ENCODE data around the gene FILIP1L.

Gene FILIP1L

DNA sequence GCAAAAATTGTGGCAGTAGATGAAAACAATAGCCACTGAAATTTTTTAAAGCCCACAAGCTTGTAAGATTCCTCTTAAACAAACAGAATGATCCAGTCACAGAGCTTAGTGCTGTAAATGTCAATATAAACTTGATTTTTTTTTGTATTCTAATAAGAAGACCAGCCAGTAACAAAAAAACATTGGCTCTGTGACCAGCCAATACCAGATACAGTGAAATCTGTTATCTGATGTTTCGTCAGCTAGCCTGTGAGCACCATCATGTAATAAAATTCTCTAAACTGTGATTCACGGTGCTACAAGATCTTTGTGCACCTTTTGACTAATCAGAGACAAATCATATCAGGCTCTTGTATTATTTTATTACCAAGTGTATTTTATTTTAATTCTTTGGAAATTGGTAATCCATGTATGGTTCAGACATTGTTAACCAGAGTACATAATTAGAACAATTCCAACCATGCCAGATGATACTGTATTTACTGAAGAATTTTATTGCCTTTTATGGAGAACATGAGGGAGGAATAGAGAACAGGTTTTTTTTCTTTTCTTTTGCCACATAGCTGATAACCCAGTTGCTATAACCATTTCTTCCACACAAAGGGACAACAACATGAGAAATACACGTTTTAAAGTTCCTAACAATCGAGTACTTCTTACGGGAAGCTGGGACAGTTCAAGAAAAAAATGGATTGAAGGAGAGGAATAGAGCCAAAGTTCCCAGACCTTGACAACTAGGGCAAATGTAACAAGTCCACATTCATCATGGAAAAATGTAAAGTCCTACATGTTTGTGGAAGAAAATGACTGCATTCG lies 71.9 kb downstream of the FILIP1L start:
- peak; percentile 93 for DNase-seq (ENCODE audit: low read depth)

DNA sequence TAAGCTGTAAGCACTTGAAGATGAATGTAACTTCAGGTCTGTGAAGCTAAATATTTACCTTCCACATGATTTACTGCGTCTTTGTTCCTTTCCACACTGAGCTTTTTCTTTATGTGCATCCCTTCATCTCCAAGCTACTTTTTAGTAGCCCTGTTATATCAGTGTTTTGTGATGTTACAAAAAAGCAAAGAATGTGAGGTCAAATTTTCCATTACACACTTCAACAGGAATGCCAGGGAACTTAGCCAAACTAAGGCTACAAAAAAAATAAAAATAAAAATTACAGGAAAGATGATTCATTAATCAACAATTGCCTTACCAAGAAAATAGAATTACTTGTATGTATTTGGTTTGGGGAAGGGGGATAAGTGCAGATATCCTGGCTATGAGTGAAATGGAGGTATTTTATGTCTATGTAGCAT lies 73.0 kb downstream of the FILIP1L start:
- DNase-seq (ENCODE audit: low read depth) = peak; percentile 94

DNA sequence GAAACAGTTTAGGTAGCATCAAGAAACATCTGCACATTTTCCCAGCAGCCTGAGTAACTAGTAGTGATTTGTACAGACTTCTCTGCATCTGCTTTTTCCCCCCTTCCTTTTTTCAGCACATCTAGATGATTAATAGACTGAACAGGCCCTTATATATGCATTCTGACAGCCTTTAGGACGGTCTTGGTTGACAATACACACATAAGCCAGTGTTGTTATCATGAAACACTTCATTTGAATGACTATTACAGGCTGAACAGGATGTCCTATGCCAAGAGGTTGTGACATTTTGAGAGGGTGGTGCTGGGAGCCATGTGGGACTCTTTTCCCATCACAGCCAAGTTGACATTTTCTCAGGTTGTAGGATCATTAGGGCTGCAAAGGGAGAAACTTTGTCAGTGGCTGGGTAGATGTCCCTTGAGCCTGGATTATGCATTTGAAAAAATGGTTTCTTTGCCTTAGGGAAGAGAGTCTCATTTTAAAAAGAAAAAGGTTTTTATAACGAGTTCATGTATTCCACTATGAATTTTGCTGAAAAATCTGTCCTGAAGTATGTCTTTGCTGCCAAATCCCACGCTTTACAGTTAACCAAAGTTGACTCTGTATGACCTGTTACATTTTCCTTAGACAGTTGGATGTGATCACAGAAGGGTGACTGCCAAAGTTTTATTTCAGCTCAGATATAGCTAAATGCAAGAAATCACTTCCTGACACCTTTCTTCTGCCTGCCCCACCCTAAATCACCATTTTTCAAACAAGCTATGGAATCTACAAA lies 73.7 kb downstream of the FILIP1L start:
- DNase-seq (ENCODE audit: low read depth) = peak; percentile 54

DNA sequence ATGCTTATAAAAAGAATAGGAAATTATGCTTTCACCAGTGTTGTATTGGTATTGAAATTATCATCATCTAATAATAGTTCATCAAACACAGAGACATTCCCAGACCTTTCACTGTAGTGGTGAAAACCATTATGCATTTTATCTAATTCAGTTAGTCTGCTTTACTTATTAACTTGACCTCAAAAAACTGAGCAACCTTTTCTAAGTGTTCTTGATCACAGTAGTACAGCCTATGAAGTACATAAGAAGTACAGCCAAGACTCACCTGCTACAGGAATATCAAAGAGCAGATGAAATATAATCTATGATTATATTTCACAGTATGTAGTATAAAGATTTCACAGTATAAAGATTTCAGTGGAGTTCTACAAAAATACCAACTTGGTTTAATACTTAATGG lies 75.2 kb downstream of the FILIP1L start:
- DNase-seq (ENCODE audit: low read depth) = no peak

DNA sequence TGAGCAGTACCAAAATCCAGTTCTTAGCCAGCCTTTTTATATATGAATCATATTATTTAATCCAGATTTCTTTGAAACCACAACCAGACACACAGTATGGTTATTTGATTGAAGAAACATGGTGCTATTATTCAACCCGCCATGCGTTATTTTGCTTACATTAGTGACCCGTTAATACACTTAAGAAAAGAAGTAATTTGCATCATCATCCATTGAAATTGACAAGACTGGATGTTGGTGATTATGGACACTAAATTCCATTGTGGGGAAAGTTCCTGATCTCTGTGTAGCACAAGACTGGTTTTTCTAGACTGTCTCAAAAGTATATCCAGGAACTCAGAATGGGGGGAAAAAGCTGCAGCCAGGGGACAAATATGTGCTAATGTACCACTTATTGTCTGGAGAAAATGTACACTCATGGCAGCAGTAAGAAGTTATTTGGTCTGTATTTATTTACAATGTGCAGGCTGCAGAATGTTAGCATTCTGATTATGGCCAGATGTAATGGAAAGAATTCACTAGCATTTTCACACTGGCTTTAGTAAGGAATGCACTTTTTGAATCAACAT lies 80.3 kb downstream of the FILIP1L start:
- DNase-seq (ENCODE audit: low read depth) = no peak

DNA sequence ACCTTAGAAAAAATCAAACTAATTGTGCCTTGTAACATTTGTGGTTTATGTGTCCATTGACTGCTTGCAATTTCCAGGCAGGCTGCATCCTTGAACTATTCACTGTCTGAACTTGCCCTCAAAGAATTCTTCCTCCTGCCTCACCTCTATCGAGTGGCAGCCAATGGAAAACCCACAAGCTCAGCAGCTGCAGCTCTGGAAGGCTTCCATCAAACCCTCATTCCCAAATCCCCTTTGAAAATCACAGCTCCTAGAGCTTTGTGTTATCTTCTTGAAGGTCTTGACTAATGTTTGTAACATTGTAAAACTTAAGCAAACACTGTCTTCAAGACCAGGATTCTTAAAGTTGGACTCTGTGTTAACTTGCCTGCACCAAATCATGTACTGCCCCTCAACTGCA lies 81.1 kb downstream of the FILIP1L start:
- DNase-seq (ENCODE audit: low read depth) = no peak

DNA sequence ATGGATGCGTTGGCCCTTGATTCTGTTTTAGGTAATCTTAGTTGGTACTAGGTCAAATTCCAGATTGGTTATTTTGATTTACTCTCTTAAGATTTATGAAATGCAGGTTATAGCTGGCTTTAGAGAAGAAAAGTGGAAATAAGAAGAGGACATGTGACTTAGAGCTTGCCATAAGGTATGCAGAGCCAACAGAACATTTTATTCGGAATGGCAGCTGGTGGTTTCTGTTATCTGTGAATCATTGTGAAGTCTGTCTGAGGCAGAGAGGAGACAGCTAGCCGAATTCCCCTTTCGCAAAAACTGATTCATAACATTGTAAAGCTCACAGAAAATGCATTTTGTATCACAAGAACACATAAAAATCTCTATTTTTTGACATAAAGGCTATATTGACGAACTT lies 82.1 kb downstream of the FILIP1L start:
- peak; percentile 74 for DNase-seq (ENCODE audit: low read depth)

DNA sequence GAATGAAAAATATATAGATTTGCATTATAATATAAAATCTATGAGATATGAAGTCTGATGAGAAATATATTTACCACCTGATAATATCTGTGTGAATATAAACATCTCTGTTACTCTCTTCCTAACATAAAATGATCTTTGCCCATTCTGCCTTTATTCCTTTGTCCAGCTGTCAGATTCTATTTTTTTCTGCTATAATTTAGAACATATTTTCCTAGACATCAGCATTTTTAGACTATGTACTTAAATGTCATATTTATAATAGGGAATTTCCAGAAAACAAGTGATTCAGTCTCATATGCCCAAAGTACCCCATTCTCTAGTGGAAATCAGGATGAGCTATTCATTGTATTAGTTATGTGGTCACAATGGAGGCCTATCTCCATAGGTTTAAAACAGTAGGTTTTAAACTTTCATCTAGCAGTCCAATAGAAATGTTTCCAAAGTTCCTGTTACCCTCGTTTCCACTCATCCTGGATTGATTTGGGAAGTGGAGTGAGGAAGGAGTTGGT lies 83.3 kb downstream of the FILIP1L start:
- DNase-seq (ENCODE audit: low read depth) = no peak

DNA sequence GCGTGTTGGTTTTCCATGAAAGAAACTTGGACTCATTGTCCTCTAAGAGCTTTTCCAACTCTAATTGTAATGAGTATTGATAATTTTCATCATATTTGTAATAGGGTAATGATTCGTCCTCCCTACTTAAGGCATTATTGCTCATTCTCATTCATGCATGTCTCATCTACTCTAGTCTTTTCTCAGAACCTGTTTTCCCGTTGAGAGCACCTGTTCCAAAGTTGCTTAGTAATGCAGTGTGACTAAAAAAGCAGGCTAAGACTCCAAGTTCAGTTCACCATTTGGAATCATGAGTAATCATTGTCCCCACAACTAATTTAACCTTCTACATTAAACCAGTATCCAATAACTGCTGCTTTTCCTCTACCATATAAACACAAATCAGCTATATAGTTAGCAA lies 84.0 kb downstream of the FILIP1L start:
- peak; percentile 42 for DNase-seq (ENCODE audit: low read depth)

DNA sequence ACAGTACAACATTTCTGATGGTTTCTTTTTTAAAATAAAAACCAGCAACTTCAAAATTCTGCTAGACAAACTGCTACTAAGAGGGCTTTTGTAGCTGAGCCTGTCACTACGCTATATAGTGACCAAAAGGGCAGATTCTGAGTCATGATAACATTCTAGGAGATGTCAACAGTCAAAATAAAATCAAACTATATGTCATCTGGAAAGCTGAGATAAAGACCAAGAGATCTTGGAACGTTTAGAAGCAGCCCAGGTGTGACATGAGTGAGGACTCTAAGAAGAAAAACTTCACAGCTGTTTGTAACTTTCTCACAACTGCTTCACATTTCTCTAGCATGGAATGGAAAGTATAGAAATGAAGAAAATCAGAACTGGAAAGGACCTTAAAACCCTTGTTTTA lies 84.6 kb downstream of the FILIP1L start:
- DNase-seq (ENCODE audit: low read depth) = no peak

DNA sequence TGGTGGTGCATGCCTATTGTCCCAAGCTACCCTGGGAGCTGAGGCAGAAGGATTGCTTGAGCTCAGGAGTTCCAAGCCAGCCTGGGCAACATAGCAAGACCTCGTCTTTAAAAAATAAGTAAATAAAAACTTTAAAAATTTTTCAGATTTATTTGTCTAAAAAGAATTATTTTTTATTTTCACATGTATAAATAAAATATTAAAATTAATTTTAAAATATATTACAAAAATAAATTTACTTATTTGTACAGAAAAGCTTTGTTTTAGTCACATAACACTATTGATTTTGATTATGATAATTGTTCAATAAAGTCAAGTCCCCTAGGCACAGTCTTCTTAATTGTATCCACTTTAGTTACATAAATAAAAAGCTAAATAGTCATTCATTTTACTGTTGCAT lies 85.2 kb downstream of the FILIP1L start:
- no peak for DNase-seq (ENCODE audit: low read depth)

DNA sequence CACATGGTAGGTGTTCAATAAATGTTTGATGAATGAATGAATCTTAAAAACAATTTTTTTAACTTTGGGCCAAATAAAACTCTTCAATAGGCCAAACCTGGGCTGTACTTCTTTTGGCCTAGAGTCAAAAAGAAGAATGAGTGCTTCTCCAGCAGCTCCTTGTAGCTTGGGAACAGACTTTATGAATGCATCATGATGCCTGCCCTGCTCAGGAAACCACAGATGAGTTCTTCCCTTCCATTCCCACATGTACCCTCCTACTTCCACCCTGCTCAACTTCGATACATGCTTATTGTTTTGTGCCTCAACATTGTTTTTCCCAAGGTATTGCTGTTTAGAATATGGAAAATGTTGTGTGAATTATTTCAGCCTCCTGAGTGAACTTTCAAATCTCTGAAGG lies 87.0 kb downstream of the FILIP1L start:
- DNase-seq (ENCODE audit: low read depth) = peak; percentile 17

DNA sequence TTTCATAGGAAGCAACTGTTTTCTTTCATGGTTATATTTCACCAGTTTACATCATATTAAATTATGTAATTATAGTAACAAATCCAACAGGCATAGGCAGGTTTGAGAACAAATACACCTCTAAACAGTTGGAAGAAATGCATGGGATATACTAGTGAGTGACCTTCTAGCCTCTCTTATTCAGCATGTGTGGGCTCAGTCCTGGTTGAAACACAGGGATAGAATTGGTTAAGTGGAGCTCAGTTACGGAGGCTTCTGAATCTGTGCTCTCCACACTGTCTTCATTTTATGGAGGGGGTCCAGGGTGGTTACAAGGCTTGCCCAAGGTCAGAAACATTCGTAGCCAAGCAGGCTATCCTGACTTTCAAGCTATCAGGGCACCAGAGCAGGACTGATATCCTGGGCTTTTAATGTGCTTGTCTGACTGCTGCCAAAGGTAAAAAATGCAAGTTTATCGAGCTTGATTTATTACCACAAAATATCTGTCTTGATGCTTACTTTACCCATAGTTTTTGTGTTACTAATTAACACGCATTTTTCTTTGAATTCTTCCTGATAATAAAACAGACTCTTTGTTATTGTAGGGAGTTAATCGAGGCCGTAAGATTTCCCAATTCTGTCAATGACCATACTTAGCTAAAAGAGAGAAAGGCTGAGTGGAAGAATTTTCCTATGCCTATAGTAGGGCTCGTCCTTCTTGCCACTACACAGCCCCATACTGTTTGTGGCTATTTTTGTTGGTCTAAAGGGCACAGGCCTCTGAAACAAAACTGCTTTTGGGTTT lies 89.6 kb downstream of the FILIP1L start:
- DNase-seq (ENCODE audit: low read depth) = no peak

DNA sequence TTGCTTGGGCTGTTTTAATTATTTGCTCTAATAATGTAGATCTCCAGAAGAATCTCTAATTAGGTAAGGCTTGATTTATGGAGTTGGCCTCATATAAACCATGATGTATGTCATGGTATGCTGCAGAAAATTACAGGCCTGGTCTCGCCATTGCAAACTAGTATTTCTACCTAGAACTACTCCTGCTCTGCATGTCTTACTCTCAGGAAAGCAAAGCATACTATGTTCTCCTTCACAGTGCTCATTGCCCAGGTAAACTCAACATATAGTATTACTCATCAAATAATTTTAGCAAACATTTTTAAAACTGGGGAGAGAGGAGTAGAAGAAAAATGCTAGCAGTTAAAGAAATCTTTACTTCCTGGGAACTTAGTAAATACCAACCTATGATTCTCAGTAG lies 90.7 kb downstream of the FILIP1L start:
- no peak for DNase-seq (ENCODE audit: low read depth)

DNA sequence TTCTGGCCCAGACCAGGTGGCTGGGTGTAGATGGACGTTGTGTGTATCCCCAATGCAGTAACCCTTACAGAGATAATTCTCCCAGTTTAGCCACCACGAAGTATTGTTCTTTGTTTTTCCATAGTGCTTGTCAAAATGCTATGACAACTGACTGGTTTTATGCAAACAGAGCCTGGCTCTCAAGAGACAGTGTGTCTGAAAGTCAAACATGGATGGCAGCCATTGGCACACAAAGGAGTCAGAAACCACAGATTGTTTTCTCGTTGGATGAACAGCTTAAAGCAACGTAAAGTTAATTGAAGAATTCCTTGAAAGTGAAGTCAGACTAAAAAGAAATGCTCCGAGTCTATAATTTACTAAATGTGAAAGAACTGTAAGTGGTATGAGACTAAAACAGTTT lies 91.2 kb downstream of the FILIP1L start:
- no peak for DNase-seq (ENCODE audit: low read depth)

DNA sequence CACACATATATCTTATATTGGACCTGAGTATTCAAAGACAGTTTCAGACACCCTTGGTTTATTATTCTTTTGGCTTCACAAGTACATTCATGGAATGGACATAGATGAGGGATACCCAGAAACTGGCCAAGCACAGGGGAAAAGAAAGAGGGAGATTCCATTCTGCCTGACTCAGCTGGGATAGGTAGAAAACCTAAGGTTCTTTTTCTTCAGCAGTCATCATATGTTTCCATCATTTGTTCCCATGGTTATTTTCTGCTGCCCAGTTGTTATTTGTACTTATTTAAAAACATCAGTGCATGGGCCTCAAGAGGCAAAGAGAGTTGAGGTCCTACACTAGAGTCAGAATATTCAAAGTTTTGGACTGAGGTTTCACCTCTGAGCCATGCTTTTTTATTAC lies 91.8 kb downstream of the FILIP1L start:
- no peak for DNase-seq (ENCODE audit: low read depth)

DNA sequence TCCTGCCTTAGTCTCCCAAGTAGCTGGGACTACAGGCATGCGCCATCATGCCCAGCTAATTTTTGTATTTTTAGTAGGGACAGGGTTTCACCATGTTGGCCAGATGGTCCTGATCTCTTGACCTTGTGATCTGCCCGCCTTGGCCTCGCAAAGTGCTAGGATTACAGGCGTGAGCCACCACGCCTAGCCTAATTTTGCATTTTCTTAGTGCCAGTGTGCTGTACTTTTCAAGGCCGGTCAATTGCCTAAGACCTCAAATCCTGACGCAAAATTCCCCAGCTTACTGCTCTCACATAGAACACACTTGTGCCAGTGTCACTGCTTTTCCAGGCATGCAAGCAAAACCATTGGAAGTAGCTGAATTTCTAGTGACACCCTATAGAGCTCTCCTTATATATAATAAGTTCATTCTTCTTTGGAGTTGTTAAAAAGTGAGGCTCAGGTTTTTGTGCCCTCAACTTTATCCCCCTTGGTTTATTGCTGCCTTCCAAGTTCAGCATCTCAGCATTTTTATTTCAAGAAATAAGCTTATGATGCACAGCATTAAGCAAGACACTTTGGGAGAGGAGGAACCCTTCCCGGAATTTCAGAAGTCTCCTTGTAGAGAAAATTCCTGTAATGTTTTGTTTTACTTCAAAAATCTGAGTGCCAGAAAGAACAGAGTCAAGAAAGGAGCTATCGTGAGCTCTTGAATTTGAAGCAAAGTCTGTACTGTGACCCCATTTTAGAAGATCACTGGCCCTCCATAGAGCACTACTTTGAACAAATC lies 93.2 kb downstream of the FILIP1L start:
- DNase-seq (ENCODE audit: low read depth) = no peak

DNA sequence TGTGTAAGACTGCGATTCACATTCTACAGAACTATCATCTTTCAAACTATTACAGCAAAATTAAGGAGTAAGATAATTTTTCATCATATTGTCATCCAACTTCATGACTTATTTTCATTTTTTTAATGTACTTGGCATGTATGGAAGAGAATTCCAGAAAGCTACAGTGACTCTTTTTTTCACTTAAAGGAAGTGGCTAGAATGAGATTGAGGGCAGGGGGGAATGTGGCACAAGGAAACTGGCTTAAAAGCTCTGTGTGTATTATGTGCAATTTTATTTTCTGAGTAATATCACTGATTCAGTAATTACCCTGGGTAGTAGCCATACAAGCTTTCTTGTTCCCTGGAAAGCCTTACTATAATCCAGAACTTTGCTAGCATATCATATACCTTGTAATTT lies 94.6 kb downstream of the FILIP1L start:
- no peak for DNase-seq (ENCODE audit: low read depth)

DNA sequence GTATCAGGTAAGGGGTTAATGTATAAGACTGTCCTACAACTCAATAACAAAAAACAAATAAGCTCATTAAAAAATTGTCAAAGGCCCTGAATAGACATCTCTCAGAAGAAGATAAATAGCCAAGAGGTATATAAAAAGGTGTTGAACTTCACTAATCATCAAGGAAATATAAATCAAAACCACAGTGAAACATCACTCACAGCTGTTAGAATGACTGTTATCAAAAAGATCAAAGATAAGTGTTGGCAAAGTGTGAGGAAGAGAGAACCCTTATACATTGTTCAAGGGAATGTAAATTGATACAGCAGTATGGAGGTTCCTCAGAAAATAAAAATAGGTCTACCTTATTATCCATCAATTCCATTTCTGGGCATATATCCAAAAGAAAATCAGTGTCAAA lies 95.5 kb downstream of the FILIP1L start:
- DNase-seq (ENCODE audit: low read depth) = no peak

DNA sequence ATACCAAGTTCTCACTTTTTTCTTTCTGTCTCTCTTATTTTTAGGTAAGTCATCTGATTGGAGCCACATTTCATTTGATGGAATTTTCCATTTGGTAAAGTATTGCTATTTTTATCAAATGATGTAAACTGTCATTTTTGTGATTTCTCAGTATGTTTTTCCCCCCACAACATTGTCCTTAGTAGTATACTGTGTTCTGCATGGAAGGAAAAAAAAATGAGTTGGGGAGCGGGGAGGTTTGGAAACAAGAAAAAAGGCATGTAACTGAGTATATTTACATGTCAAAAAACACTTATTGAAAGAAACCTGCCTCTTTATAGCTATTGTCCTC lies 104.2 kb downstream of the FILIP1L start:
- no peak for DNase-seq (ENCODE audit: low read depth)

DNA sequence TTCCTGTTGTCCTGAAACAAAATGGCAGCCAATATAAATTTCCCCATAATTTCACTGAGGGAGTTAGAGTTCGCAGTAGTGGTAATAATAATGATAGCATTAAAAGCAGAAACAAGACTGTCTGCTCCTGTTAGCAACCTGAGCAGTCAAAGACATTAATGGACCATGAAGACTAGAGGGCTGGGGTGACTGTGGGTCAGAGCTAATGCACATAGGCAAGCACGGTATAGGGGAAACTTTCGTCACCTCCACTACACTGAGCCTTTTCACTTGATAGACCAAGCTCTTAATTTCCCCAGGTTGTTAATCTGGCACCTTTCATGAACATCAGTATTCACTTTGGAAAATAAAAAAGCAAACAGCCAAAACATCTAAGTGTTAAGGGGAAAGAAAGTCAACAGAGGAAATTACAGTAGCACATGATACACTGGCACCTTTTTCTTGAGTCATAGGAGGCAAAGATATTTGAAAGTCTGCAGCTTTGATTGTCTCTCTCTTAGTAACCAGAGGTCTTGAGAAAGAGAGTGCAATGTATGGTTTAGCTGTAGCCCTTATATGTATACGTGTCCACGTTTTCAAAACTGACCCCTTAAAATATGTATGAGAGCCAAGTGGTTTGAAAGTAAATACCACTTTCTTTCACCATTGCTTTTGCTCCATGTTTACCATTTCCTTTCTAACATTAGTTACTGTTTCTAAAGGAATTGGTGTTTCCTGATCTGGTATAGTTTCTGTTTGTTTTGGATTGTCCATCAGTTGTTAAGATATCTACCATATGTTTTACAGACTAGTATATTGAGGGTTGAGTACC lies 104.8 kb downstream of the FILIP1L start:
- no peak for DNase-seq (ENCODE audit: low read depth)
